DOHH2 (cell line): Measurements from ENCODE around the gene LYSMD4.

ENCODE experiments used
- EZH2phosphoT487 ChIP-seq: fragments of 200-600 bp; sonication (generic); IDR thresholded peaks from 2 replicates; pipeline ENCODE4 v1.6.1; 2017; ENCODE audit warnings: borderline replicate concordance, mild to moderate bottlenecking, antibody characterized with exemption, low read length, moderate library complexity, mixed read lengths
- TF ChIP-seq, protein P1 (sequence below): fragments of 200-600 bp; sonication (generic); IDR thresholded peaks from one replicate; pipeline ENCODE4 v1.5.1; 2014; ENCODE audit warnings: antibody characterized with exemption, mild to moderate bottlenecking, low read depth, low read length; ENCODE audit not compliant: poor library complexity, severe bottlenecking

DNA sequence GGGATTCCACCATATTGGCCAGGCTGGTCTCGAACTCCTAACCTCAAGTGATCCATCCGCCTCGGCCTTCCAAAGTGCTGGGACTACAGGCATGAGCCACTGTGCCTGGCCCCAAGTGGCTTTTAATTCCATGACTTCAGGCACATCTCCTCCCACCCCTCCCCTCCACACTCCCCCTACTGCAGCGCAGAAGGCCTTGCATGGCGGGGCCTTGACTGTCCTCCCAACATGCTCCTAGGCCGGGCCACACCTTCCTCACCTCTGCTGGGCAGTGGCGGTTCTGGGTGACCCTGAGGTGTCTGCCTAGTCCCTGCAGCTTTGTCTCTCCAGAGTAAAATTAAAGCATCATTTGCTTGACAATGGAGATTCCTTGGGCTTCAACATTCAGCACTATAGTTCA, 6.9 kb downstream of the LYSMD4 start:
- TF ChIP-seq, protein P1, sequence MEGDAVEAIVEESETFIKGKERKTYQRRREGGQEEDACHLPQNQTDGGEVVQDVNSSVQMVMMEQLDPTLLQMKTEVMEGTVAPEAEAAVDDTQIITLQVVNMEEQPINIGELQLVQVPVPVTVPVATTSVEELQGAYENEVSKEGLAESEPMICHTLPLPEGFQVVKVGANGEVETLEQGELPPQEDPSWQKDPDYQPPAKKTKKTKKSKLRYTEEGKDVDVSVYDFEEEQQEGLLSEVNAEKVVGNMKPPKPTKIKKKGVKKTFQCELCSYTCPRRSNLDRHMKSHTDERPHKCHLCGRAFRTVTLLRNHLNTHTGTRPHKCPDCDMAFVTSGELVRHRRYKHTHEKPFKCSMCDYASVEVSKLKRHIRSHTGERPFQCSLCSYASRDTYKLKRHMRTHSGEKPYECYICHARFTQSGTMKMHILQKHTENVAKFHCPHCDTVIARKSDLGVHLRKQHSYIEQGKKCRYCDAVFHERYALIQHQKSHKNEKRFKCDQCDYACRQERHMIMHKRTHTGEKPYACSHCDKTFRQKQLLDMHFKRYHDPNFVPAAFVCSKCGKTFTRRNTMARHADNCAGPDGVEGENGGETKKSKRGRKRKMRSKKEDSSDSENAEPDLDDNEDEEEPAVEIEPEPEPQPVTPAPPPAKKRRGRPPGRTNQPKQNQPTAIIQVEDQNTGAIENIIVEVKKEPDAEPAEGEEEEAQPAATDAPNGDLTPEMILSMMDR = no peak
- TF ChIP-seq EZH2phosphoT487 = no peak
